HFFc6 (cell line): ENCODE results near the gene REXO4. TPM values are rescaled to one million over a fixed set of nuclear protein-coding genes. Genes with fewer than 3 reads are reported as not detected.
A peak's percentile ranks its signal among the peaks of the same experiment; 100 is the strongest.
"Not testable (repeated sequence)": the region's sequence is repeated elsewhere in the genome, so short reads cannot be mapped to it uniquely, and the experiment has no call there.

ENCODE experiments used
- DNase-seq: peaks from one replicate; pipeline ENCODE4 v3.0.0-alpha.2; 2018
- H3K27ac Mint-ChIP-seq: 2 replicates; pipeline ENCODE4 v1.8.0; 2020; ENCODE audit warnings: mild to moderate bottlenecking, mixed read lengths
- H3K27me3 Mint-ChIP-seq: 2 replicates; pipeline ENCODE4 v1.8.0; 2021; ENCODE audit warnings: mild to moderate bottlenecking, moderate library complexity, mixed read lengths; ENCODE audit not compliant: insufficient read depth
- H3K36me3 Mint-ChIP-seq: 2 replicates; pipeline ENCODE4 v1.8.0; 2021; ENCODE audit warnings: low read depth, mixed read lengths
- H3K4me1 Mint-ChIP-seq: 2 replicates; pipeline ENCODE4 v1.8.0; 2020; ENCODE audit warnings: low read depth, mixed read lengths
- H3K4me3 Mint-ChIP-seq: 2 replicates; pipeline ENCODE4 v1.8.0; 2020; ENCODE audit warnings: mild to moderate bottlenecking, moderate library complexity, mixed read lengths
- H3K9me3 Mint-ChIP-seq: 2 replicates; pipeline ENCODE4 v1.8.0; 2020; ENCODE audit warnings: mild to moderate bottlenecking, mixed read lengths
- total RNA-seq, 6 experiments: library from RNA; stranded (reverse); fragmentation: NEBNext Ultra II Directional; extraction: Animal tissue kit (Norgen Biotek cat#: 25700); gene quantifications; 2 replicates in 1 of 6; 3 replicates in 5 of 6; pipeline ENCODE4 v1.2.3, GENCODE V29; 2021
- TF ChIP-seq, protein P1 (sequence below): fragments of 200-600 bp; sonication (generic); IDR thresholded peaks from 2 replicates; pipeline ENCODE4 v1.5.0; 2021; ENCODE audit warnings: antibody characterized with exemption, mild to moderate bottlenecking

The REXO4 gene
- total RNA-seq, 6 experiments from 2014 or later = 20.4 to 26.3 (median 23.5) TPM

DNA sequence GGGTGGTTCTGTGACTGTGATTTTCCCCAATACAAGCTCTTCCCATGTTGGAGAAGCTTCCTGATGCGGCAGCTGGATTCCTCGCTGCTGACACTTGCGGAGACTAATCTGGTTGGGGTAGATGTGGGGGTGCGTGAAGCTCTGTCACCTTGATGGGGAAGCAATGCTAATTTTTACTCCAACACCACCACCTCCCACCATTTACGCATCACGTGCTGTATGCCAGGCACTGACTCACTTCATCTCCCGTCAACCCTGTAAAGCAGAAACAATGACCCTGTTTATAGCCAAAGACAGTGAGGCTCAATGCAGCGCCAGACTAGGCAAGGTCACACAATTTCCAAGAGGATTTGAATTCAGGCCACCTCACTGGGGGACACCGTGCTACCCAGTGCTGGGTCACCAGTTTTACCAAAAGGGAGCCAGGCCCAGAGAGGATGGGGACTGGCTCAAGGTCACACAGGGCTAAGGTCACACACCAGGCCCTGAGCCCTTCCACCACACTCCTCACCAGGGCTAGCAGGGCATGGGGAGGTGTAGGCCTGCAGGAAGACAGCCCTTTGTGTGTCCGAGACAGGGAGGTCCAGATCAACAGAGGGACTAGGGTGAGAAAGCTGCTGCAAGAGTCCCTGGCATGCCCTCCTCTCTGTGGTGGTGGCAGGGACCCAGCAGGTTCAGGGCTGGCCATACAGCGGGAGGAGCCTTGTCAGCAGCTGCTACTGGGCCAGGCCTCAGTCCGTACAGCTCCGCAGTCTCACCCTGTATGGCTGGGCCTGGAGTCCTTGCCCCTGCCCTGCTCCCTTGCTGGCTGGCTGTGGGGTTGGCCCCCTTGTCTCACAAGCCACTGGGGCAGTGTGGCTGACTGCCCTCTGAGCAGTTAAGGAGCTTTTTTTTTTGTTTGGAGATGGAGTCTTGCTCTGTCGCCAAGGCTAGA lies 38.4 kb downstream of the REXO4 start:
- Mint-ChIP-seq H3K9me3 (no peaks in the 10 kb centered on the region), H3K27ac (no peak overlapping the region), H3K4me3 (no peak overlapping the region), H3K36me3 (peaks cover 8% of the 10 kb centered on the region), H3K4me1 (peaks cover 25% of the 10 kb centered on the region), H3K27me3 (peaks cover 6% of the 10 kb centered on the region)
- TF ChIP-seq, protein P1, sequence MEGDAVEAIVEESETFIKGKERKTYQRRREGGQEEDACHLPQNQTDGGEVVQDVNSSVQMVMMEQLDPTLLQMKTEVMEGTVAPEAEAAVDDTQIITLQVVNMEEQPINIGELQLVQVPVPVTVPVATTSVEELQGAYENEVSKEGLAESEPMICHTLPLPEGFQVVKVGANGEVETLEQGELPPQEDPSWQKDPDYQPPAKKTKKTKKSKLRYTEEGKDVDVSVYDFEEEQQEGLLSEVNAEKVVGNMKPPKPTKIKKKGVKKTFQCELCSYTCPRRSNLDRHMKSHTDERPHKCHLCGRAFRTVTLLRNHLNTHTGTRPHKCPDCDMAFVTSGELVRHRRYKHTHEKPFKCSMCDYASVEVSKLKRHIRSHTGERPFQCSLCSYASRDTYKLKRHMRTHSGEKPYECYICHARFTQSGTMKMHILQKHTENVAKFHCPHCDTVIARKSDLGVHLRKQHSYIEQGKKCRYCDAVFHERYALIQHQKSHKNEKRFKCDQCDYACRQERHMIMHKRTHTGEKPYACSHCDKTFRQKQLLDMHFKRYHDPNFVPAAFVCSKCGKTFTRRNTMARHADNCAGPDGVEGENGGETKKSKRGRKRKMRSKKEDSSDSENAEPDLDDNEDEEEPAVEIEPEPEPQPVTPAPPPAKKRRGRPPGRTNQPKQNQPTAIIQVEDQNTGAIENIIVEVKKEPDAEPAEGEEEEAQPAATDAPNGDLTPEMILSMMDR = no peak
- no peak for DNase-seq

DNA sequence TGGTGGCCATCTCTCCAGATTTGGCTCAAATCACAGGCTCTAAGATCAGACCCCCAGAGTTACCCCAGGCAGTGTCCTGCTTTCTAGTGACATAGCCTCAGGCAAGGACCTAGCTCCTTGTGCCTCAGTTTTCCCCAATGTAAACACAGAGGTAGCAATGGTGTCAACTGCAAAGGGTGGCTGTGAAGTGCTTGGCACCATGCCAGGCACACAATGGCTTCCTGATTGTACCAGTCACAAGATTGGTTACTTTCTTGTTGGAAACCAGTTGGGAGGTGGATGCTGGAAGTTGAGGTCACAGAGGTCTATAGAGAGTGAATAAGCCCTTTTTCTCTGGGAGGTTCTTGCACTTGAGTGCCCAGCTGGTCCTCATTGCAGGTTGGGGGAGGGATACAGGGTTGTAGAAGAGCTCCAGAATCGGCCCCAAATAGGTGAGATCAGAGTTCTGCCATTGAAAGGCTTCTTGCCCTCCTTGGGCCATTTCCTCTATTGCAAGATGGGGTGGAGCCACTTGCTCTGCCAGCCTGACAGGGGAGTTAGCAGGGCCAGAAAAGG lies 39.3 kb downstream of the REXO4 start:
- no peak for DNase-seq
- Mint-ChIP-seq H3K27ac (peak overlapping the region; percentile 43; the same call in 1 of the 2 replicates), H3K27me3 (peaks cover 6% of the 10 kb centered on the region), H3K36me3 (peaks cover 8% of the 10 kb centered on the region), H3K9me3 (no peaks in the 10 kb centered on the region), H3K4me3 (no peak overlapping the region), H3K4me1 (peaks cover 25% of the 10 kb centered on the region)
- TF ChIP-seq, protein P1 = no peak

DNA sequence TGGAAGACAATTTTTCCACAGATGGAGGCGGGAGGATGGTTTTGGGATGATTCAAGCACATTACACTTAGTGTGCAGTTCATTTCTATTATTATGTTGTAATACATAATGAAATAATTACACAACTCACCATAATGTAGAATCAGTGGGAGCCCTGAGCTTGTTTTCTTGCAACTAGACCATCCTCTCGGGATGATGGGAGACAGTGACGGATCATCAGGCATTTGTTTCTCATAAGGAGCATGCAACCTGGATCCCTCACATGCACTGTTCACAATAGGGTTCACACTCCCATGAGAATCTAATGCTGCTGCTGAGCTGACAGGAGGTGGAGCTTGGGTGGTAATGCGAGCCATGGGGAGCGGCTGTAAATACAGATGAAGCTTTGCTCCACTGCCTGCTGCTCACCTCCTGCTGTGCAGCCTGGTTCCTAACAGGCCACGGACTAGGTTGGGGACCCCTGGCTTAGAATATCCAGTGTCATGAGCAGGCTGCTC lies 40.0 kb downstream of the REXO4 start:
- Mint-ChIP-seq H3K27me3 (peaks cover 6% of the 10 kb centered on the region), H3K4me1 (peaks cover 25% of the 10 kb centered on the region), H3K27ac (peak overlapping the region; percentile 43), H3K36me3 (peaks cover 10% of the 10 kb centered on the region), H3K4me3 (peak overlapping the region; percentile 75), H3K9me3 (no peaks in the 10 kb centered on the region)
- peak; percentile 65 for DNase-seq
- TF ChIP-seq, protein P1 = no peak

GRCh38 chr9:133377280-133377679 lies 40.5 kb downstream of the REXO4 start:
- Mint-ChIP-seq H3K27ac (peak overlapping the region; percentile 43), H3K4me3 (peak overlapping the region; percentile 75), H3K36me3 (peaks cover 15% of the 10 kb centered on the region), H3K4me1 (peaks cover 30% of the 10 kb centered on the region)
- not testable (repeated sequence) for DNase-seq, H3K9me3 Mint-ChIP-seq, H3K27me3 Mint-ChIP-seq

GRCh38 chr9:133375724-133376654 lies 41.8 kb downstream of the REXO4 start, which contains the start of the genes STKLD1 and SURF4:
STKLD1 (plus strand) TSS chr9:133376366; CDS start chr9:133376474, 108 bp downstream.
SURF4 (minus strand) TSS chr9:133376060; CDS start chr9:133375969, 91 bp downstream.
- Mint-ChIP-seq H3K9me3 (no peaks in the 10 kb centered on the region), H3K36me3 (peaks cover 19% of the 10 kb centered on the region)
- TF ChIP-seq, protein P1 = no peak

More at GRCh38 chr9:133375724-133376654, 41.8 kb downstream of the REXO4 start, which contains the start of the genes STKLD1 and SURF4:
- H3K4me1 Mint-ChIP-seq = peaks cover 43% of the 10 kb centered on the region
- H3K27me3 Mint-ChIP-seq = peaks cover 7% of the 10 kb centered on the region
- peak within 1 kb of the TSS; percentile 99 for H3K4me3 Mint-ChIP-seq
- peak within 1 kb of the TSS; percentile 99 for H3K27ac Mint-ChIP-seq
- peak; percentile 90 for DNase-seq
